Measurements from ENCODE around the gene DUS4L.
A peak's percentile ranks its signal among the peaks of the same experiment; 100 is the strongest.

Gene DUS4L

GRCh38 chr7:107563081-107563774, 543 bp upstream of the DUS4L start:
- ATAC-seq (ENCODE audit: low read depth): peak; percentile 49
- Histone ChIP-seq H3K4me1 (ENCODE audit: insufficient read depth, poor library complexity, severe bottlenecking) (peaks cover 37% of the 10 kb centered on the region), H3K36me3 (ENCODE audit: low read depth) (peaks cover 32% of the 10 kb centered on the region), H3K4me3 (ENCODE audit: severe bottlenecking) (peak overlapping the region; percentile 94), H3K27me3 (ENCODE audit: insufficient read depth, poor library complexity, severe bottlenecking) (no peaks in the 10 kb centered on the region), H3K9me3 (ENCODE audit: severe bottlenecking) (no peaks in the 10 kb centered on the region), H3K27ac (ENCODE audit: poor library complexity, severe bottlenecking) (peak overlapping the region; percentile 90)
- DNase-seq (ENCODE audit: low spot score): peak; percentile 64
- TF ChIP-seq CTCF (IDR thresholded peaks at IDR 0.05; ENCODE audit: poor library complexity, severe bottlenecking): no peak

- Histone ChIP-seq H3K36me3 (ENCODE audit: low read depth) (peaks cover 34% of the 10 kb centered on the region), H3K4me1 (ENCODE audit: insufficient read depth, poor library complexity, severe bottlenecking) (peaks cover 29% of the 10 kb centered on the region), H3K27me3 (ENCODE audit: insufficient read depth, poor library complexity, severe bottlenecking) (no peaks in the 10 kb centered on the region), H3K4me3 (ENCODE audit: severe bottlenecking) (peak overlapping the region; percentile 94), H3K27ac (ENCODE audit: poor library complexity, severe bottlenecking) (peak overlapping the region; percentile 90), H3K9me3 (ENCODE audit: severe bottlenecking) (no peaks in the 10 kb centered on the region)
- DNase-seq (ENCODE audit: low spot score): no peak
- peak; percentile 75 for ATAC-seq (ENCODE audit: low read depth)
- peak; percentile 15 for TF ChIP-seq CTCF (IDR thresholded peaks at IDR 0.05; ENCODE audit: poor library complexity, severe bottlenecking)
Measured at GRCh38 chr7:107564553-107565298, 955 bp downstream of the DUS4L start.

- no peak for TF ChIP-seq CTCF (IDR thresholded peaks at IDR 0.05; ENCODE audit: poor library complexity, severe bottlenecking)
- no peak for DNase-seq (ENCODE audit: low spot score)
- peaks cover 72% of the 10 kb centered on the region for H3K36me3 ChIP-seq (ENCODE audit: low read depth)
Measured at GRCh38 chr7:107570298-107570697, 6.5 kb downstream of the DUS4L start.

GRCh38 chr7:107573537-107573936, 9.8 kb downstream of the DUS4L start:
- Histone ChIP-seq H3K9me3 (ENCODE audit: severe bottlenecking) (no peaks in the 10 kb centered on the region), H3K4me3 (ENCODE audit: severe bottlenecking) (no peak overlapping the region), H3K27me3 (ENCODE audit: insufficient read depth, poor library complexity, severe bottlenecking) (no peaks in the 10 kb centered on the region), H3K27ac (ENCODE audit: poor library complexity, severe bottlenecking) (no peak overlapping the region), H3K36me3 (ENCODE audit: low read depth) (peaks cover 78% of the 10 kb centered on the region), H3K4me1 (ENCODE audit: insufficient read depth, poor library complexity, severe bottlenecking) (no peaks in the 10 kb centered on the region)
- no peak for TF ChIP-seq CTCF (IDR thresholded peaks at IDR 0.05; ENCODE audit: poor library complexity, severe bottlenecking)
- DNase-seq (ENCODE audit: low spot score) (no peak), ATAC-seq (ENCODE audit: low read depth) (no peak)

More at GRCh38 chr7:107570298-107570697, 6.5 kb downstream of the DUS4L start:
- Histone ChIP-seq H3K4me1 (ENCODE audit: insufficient read depth, poor library complexity, severe bottlenecking) (peaks cover under 1% of the 10 kb centered on the region), H3K4me3 (ENCODE audit: severe bottlenecking) (no peak overlapping the region), H3K9me3 (ENCODE audit: severe bottlenecking) (no peaks in the 10 kb centered on the region), H3K27ac (ENCODE audit: poor library complexity, severe bottlenecking) (no peak overlapping the region), H3K27me3 (ENCODE audit: insufficient read depth, poor library complexity, severe bottlenecking) (no peaks in the 10 kb centered on the region)
- ATAC-seq (ENCODE audit: low read depth): no peak

- Histone ChIP-seq H3K4me1 (ENCODE audit: insufficient read depth, poor library complexity, severe bottlenecking) (peaks cover 14% of the 10 kb centered on the region), H3K4me3 (ENCODE audit: severe bottlenecking) (peak overlapping the region; percentile 85), H3K36me3 (ENCODE audit: low read depth) (peaks cover 56% of the 10 kb centered on the region), H3K27ac (ENCODE audit: poor library complexity, severe bottlenecking) (peak overlapping the region; percentile 59), H3K27me3 (ENCODE audit: insufficient read depth, poor library complexity, severe bottlenecking) (no peaks in the 10 kb centered on the region), H3K9me3 (ENCODE audit: severe bottlenecking) (no peaks in the 10 kb centered on the region)
- DNase-seq (ENCODE audit: low spot score) (no peak), ATAC-seq (ENCODE audit: low read depth) (peak; percentile 38)
- no peak for TF ChIP-seq CTCF (IDR thresholded peaks at IDR 0.05; ENCODE audit: poor library complexity, severe bottlenecking)
Measured at GRCh38 chr7:107579554-107579884, 15.7 kb downstream of the DUS4L start.

Measured in RWPE2 (cell line).